Stimulated activated naive CD8-positive, alpha-beta T cell treated with anti-CD3 and anti-CD28 coated beads, Interleukin-15, amount 100 ng/mL, for 72 hours (primary cell): ENCODE data around the gene ARHGAP31.
A peak's percentile ranks its signal among the peaks of the same experiment; 100 is the strongest.
"Not testable (repeated sequence)": the region's sequence is repeated elsewhere in the genome, so short reads cannot be mapped to it uniquely, and the experiment has no call there.

Experiments used
- ATAC-seq: fragments of 150-1000 bp; cut with Tn5 transposase; 2 replicates; pipeline ENCODE4 v1.10.0; 2021; ENCODE audit warnings: mild to moderate bottlenecking, moderate library complexity
- DNase-seq, 2 donors: peaks; one replicate each; pipeline ENCODE4 v3.0.0; 2021 to 2022
- H3K27ac Mint-ChIP-seq, 2 donors: one replicate each; pipeline ENCODE4 v1.8.0; 2022; ENCODE audit warnings: mild to moderate bottlenecking in 2 of 2, mixed read lengths in 2 of 2, moderate library complexity in 2 of 2
- H3K27me3 Mint-ChIP-seq: one replicate; pipeline ENCODE4 v1.8.0; 2022; ENCODE audit warnings: mixed read lengths
- H3K4me1 Mint-ChIP-seq: one replicate; pipeline ENCODE4 v1.8.0; 2022; ENCODE audit warnings: mild to moderate bottlenecking, mixed read lengths
- H3K4me3 Mint-ChIP-seq, 2 donors: one replicate each; pipeline ENCODE4 v1.8.0; 2022; ENCODE audit warnings: mild to moderate bottlenecking in 2 of 2, mixed read lengths in 2 of 2, moderate library complexity in 1 of 2
- H3K9me3 Mint-ChIP-seq, 2 donors: one replicate each; pipeline ENCODE4 v1.8.0; 2022; ENCODE audit warnings: mixed read lengths in 2 of 2

Gene ARHGAP31

GRCh38 chr3:119323723-119324085 lies 29.5 kb downstream of the ARHGAP31 start:
- Mint-ChIP-seq H3K27me3 (no peaks in the 10 kb centered on the region), H3K4me3 (peak overlapping the region; percentile 78 to 92), H3K27ac (peak overlapping the region; percentile 92 to 94), H3K9me3 (no peaks in the 10 kb centered on the region), H3K4me1 (peaks cover 61% of the 10 kb centered on the region)
- no peak for DNase-seq
- no peak for ATAC-seq

GRCh38 chr3:119324899-119325298 lies 30.7 kb downstream of the ARHGAP31 start:
- peaks cover 55% of the 10 kb centered on the region for H3K4me1 Mint-ChIP-seq
- H3K4me3 Mint-ChIP-seq: no peak overlapping the region
- H3K27ac Mint-ChIP-seq: no peak overlapping the region
- no peaks in the 10 kb centered on the region for H3K9me3 Mint-ChIP-seq
- no peak for DNase-seq
- H3K27me3 Mint-ChIP-seq: no peaks in the 10 kb centered on the region
- no peak for ATAC-seq

- Mint-ChIP-seq H3K27ac (no peak overlapping the region), H3K4me1 (peaks cover 38% of the 10 kb centered on the region), H3K9me3 (no peaks in the 10 kb centered on the region), H3K4me3 (no peak overlapping the region), H3K27me3 (no peaks in the 10 kb centered on the region)
- DNase-seq (no peak), ATAC-seq (no peak)
These were observed 32.8 kb downstream of the ARHGAP31 start for GRCh38 chr3:119326976-119327375.

- no peak for ATAC-seq
- Mint-ChIP-seq H3K27me3 (no peaks in the 10 kb centered on the region), H3K9me3 (no peaks in the 10 kb centered on the region), H3K4me3 (no peak overlapping the region), H3K27ac (no peak overlapping the region), H3K4me1 (peaks cover 12% of the 10 kb centered on the region)
- DNase-seq: no peak
These were observed 35.4 kb downstream of the ARHGAP31 start for GRCh38 chr3:119329551-119329950.

- no peak for ATAC-seq
- DNase-seq: no peak
These were observed 36.0 kb downstream of the ARHGAP31 start for GRCh38 chr3:119330181-119330580.

GRCh38 chr3:119330858-119331257 lies 36.7 kb downstream of the ARHGAP31 start:
- H3K27me3 Mint-ChIP-seq: no peaks in the 10 kb centered on the region
- no peak overlapping the region for H3K27ac Mint-ChIP-seq
- H3K4me3 Mint-ChIP-seq: no peak overlapping the region
- no peak for ATAC-seq
- DNase-seq: no peak
- H3K9me3 Mint-ChIP-seq: no peaks in the 10 kb centered on the region
- H3K4me1 Mint-ChIP-seq: peaks cover 16% of the 10 kb centered on the region

More at GRCh38 chr3:119330181-119330580, 36.0 kb downstream of the ARHGAP31 start:
- Mint-ChIP-seq H3K27me3 (no peaks in the 10 kb centered on the region), H3K9me3 (no peaks in the 10 kb centered on the region), H3K4me1 (peaks cover 12% of the 10 kb centered on the region), H3K27ac (no peak overlapping the region), H3K4me3 (no peak overlapping the region)

GRCh38 chr3:119331661-119332060 lies 37.5 kb downstream of the ARHGAP31 start:
- Mint-ChIP-seq H3K9me3 (no peaks in the 10 kb centered on the region), H3K27me3 (no peaks in the 10 kb centered on the region), H3K4me3 (no peak overlapping the region), H3K27ac (no peak overlapping the region), H3K4me1 (peaks cover 8% of the 10 kb centered on the region)
- DNase-seq (no peak), ATAC-seq (no peak)

GRCh38 chr3:119333773-119334509 lies 39.8 kb downstream of the ARHGAP31 start:
- H3K4me3 Mint-ChIP-seq: no peak overlapping the region
- no peaks in the 10 kb centered on the region for H3K9me3 Mint-ChIP-seq
- no peak overlapping the region for H3K27ac Mint-ChIP-seq
- no peak for DNase-seq
- ATAC-seq: no peak
- H3K4me1 Mint-ChIP-seq: peaks cover 4% of the 10 kb centered on the region
- no peaks in the 10 kb centered on the region for H3K27me3 Mint-ChIP-seq

GRCh38 chr3:119336823-119337222 lies 42.6 kb downstream of the ARHGAP31 start:
- peaks cover 4% of the 10 kb centered on the region for H3K4me1 Mint-ChIP-seq
- H3K9me3 Mint-ChIP-seq: no peaks in the 10 kb centered on the region
- DNase-seq (no peak), ATAC-seq (no peak)
- H3K4me3 Mint-ChIP-seq: no peak overlapping the region
- H3K27ac Mint-ChIP-seq: no peak overlapping the region
- no peaks in the 10 kb centered on the region for H3K27me3 Mint-ChIP-seq

GRCh38 chr3:119337407-119337806 lies 43.2 kb downstream of the ARHGAP31 start:
- not testable (repeated sequence) for ATAC-seq, H3K27ac Mint-ChIP-seq, H3K4me1 Mint-ChIP-seq, H3K27me3 Mint-ChIP-seq, H3K4me3 Mint-ChIP-seq, DNase-seq, H3K9me3 Mint-ChIP-seq

- no peak overlapping the region for H3K4me3 Mint-ChIP-seq
- peaks cover 4% of the 10 kb centered on the region for H3K4me1 Mint-ChIP-seq
- H3K27me3 Mint-ChIP-seq: no peaks in the 10 kb centered on the region
- ATAC-seq: no peak
- DNase-seq: no peak
- H3K27ac Mint-ChIP-seq: no peak overlapping the region
- no peaks in the 10 kb centered on the region for H3K9me3 Mint-ChIP-seq
These were observed 44.6 kb downstream of the ARHGAP31 start for GRCh38 chr3:119338754-119339153.

- no peak overlapping the region for H3K27ac Mint-ChIP-seq
- H3K27me3 Mint-ChIP-seq: no peaks in the 10 kb centered on the region
- no peak for ATAC-seq
These were observed 45.8 kb downstream of the ARHGAP31 start for GRCh38 chr3:119340014-119340413.

GRCh38 chr3:119340446-119340845 lies 46.3 kb downstream of the ARHGAP31 start:
- Mint-ChIP-seq H3K27ac (no peak overlapping the region), H3K9me3 (no peaks in the 10 kb centered on the region), H3K4me1 (peaks cover 1% of the 10 kb centered on the region), H3K27me3 (no peaks in the 10 kb centered on the region), H3K4me3 (no peak overlapping the region)
- ATAC-seq (no peak), DNase-seq (no peak)

More at GRCh38 chr3:119340014-119340413, 45.8 kb downstream of the ARHGAP31 start:
- Mint-ChIP-seq H3K9me3 (no peaks in the 10 kb centered on the region), H3K4me1 (peaks cover 4% of the 10 kb centered on the region), H3K4me3 (no peak overlapping the region)
- no peak for DNase-seq

- Mint-ChIP-seq H3K27ac (peak overlapping the region in 1 of 2 donors; percentile 10), H3K9me3 (no peaks in the 10 kb centered on the region), H3K4me3 (no peak overlapping the region), H3K4me1 (no peaks in the 10 kb centered on the region), H3K27me3 (peaks cover 7% of the 10 kb centered on the region)
- ATAC-seq (no peak), DNase-seq (no peak)
These were observed 48.0 kb downstream of the ARHGAP31 start for GRCh38 chr3:119342176-119342575.

GRCh38 chr3:119343719-119344118 lies 49.5 kb downstream of the ARHGAP31 start:
- H3K27me3 Mint-ChIP-seq: peaks cover 7% of the 10 kb centered on the region
- no peaks in the 10 kb centered on the region for H3K9me3 Mint-ChIP-seq
- DNase-seq: no peak
- H3K4me3 Mint-ChIP-seq: no peak overlapping the region
- no peak overlapping the region for H3K27ac Mint-ChIP-seq
- H3K4me1 Mint-ChIP-seq: no peaks in the 10 kb centered on the region
- ATAC-seq: no peak

- Mint-ChIP-seq H3K4me1 (peaks cover 10% of the 10 kb centered on the region), H3K27ac (no peak overlapping the region), H3K27me3 (peaks cover 7% of the 10 kb centered on the region), H3K9me3 (no peaks in the 10 kb centered on the region), H3K4me3 (no peak overlapping the region)
- DNase-seq: no peak
- no peak for ATAC-seq
These were observed 51.9 kb downstream of the ARHGAP31 start for GRCh38 chr3:119346076-119346496.

- H3K27me3 Mint-ChIP-seq: peaks cover 7% of the 10 kb centered on the region
- no peak overlapping the region for H3K27ac Mint-ChIP-seq
- peaks cover 19% of the 10 kb centered on the region for H3K4me1 Mint-ChIP-seq
- DNase-seq (no peak), ATAC-seq (no peak)
- H3K9me3 Mint-ChIP-seq: no peaks in the 10 kb centered on the region
- no peak overlapping the region for H3K4me3 Mint-ChIP-seq
These were observed 52.9 kb downstream of the ARHGAP31 start for GRCh38 chr3:119347036-119347435.
